ENCODE data around the gene TFDP2.

Gene TFDP2

DNA sequence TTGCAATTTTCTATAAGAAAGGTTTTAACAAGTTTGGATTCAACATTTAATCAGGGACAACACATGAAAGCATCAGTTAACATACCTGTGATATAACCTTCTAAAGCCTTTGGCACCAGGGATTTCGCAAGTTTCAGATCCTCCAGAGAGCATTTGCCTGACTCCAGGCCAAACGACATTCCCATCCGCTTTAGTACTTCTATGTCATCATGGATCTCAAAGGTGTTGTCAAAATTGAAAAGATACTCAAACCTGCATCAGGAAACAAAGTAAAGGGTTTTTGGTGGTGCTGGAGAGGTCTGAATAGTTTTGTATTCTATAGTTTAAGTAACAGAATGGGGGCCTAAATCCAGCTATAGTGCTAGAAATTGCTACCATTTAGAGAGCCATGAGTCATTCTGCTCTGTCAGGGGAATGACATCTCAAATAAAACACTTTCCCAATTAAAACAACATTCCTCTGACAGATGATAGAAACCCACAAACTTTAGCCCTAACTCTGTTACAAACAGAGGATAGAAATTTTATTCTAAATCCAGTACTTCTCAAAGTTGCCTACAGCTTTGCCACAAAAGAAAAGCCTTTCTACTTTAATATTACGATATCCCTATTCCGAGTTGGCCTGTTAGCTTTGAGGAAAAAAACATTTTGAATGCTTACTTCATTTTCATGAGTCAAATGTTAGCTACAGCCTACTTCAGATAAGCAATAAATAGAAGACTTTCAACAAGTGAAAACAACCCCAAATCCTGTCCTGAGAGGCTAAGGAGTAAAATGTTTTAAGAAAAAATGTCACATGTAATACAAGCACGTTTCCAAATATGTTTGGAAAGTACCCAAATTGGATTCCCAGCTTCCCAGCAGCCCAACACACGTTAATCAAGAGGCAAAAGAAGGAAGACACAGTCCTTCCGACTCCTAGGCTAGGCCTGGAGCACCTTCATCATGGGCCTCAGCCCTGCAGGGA is 189.5 kb downstream of the TFDP2 start:
- TF ChIP-seq, protein P1, sequence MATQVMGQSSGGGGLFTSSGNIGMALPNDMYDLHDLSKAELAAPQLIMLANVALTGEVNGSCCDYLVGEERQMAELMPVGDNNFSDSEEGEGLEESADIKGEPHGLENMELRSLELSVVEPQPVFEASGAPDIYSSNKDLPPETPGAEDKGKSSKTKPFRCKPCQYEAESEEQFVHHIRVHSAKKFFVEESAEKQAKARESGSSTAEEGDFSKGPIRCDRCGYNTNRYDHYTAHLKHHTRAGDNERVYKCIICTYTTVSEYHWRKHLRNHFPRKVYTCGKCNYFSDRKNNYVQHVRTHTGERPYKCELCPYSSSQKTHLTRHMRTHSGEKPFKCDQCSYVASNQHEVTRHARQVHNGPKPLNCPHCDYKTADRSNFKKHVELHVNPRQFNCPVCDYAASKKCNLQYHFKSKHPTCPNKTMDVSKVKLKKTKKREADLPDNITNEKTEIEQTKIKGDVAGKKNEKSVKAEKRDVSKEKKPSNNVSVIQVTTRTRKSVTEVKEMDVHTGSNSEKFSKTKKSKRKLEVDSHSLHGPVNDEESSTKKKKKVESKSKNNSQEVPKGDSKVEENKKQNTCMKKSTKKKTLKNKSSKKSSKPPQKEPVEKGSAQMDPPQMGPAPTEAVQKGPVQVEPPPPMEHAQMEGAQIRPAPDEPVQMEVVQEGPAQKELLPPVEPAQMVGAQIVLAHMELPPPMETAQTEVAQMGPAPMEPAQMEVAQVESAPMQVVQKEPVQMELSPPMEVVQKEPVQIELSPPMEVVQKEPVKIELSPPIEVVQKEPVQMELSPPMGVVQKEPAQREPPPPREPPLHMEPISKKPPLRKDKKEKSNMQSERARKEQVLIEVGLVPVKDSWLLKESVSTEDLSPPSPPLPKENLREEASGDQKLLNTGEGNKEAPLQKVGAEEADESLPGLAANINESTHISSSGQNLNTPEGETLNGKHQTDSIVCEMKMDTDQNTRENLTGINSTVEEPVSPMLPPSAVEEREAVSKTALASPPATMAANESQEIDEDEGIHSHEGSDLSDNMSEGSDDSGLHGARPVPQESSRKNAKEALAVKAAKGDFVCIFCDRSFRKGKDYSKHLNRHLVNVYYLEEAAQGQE (IDR thresholded peaks at IDR 0.05; ENCODE audit: insufficient replicate concordance, low read depth), result no peak
- no peak for DNase-seq (ENCODE audit: low read depth in 1 of 2, low spot score in 1 of 2)
- H3K4me3 ChIP-seq (replicated peaks; ENCODE audit: insufficient read depth, low read length), result no peak overlapping the region
- no peak overlapping the region for H3K27ac ChIP-seq (replicated peaks)
- no peaks in the 10 kb centered on the region for H3K27me3 ChIP-seq (ENCODE audit: insufficient read depth, poor library complexity, severe bottlenecking)

DNA sequence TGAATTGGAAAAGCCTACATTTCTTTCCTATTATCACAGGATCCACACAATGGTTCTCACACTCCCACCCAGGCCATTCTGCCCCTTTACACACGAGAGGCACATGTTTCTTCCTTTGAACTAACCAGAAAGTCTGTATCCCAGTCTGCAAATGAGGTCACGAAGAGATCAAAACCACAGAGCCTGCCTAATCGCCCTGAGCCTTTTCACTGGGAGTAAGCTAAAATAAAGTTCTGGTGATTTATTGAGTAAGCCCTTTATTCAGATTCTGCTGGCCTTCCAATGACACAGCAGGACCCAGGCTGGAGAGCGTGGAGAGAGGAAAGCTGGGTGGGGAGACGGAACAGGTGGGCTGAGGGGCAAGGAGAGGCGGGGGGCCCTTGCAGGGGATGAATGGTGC is 194.2 kb downstream of the TFDP2 start:
- no peak overlapping the region for H3K27ac ChIP-seq (replicated peaks)

DNA sequence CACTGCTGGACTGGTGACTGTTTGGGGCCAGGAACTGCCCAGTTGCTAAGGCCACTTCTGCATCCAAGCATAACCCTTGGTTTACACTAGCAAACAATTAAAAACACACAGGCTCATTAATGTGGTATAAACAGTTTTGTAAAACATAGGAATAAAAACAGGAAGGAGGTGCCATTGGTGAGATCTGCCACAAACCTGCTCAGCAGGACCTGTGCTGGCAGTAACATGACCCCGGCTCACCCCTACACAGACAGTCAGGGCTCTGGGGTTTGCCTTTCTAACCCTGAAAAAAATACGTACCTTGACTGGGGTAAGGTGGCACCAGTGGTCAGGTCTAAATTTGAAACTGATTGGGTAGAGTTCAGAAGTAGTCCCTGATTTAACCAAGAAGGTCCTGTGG is 196.7 kb downstream of the TFDP2 start:
- H3K27me3 ChIP-seq (ENCODE audit: insufficient read depth, poor library complexity, severe bottlenecking), result no peaks in the 10 kb centered on the region
- TF ChIP-seq GABPA (IDR thresholded peaks at IDR 0.05; ENCODE audit: low read depth) (no peak), POLR2AphosphoS5 (IDR thresholded peaks at IDR 0.05; ENCODE audit: low read depth) (no peak), SPI1 (IDR thresholded peaks at IDR 0.05; ENCODE audit: borderline replicate concordance, low read depth) (no peak)
- TF ChIP-seq, protein P2, sequence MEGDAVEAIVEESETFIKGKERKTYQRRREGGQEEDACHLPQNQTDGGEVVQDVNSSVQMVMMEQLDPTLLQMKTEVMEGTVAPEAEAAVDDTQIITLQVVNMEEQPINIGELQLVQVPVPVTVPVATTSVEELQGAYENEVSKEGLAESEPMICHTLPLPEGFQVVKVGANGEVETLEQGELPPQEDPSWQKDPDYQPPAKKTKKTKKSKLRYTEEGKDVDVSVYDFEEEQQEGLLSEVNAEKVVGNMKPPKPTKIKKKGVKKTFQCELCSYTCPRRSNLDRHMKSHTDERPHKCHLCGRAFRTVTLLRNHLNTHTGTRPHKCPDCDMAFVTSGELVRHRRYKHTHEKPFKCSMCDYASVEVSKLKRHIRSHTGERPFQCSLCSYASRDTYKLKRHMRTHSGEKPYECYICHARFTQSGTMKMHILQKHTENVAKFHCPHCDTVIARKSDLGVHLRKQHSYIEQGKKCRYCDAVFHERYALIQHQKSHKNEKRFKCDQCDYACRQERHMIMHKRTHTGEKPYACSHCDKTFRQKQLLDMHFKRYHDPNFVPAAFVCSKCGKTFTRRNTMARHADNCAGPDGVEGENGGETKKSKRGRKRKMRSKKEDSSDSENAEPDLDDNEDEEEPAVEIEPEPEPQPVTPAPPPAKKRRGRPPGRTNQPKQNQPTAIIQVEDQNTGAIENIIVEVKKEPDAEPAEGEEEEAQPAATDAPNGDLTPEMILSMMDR (IDR thresholded peaks at IDR 0.05; ENCODE audit: insufficient read depth, low read length), result no peak
- TF ChIP-seq, protein P1 (IDR thresholded peaks at IDR 0.05; ENCODE audit: insufficient replicate concordance, low read depth), result no peak
- H3K27ac ChIP-seq (replicated peaks), result no peak overlapping the region
- no peak for DNase-seq (ENCODE audit: low read depth in 1 of 2, low spot score in 1 of 2)
- H3K4me3 ChIP-seq (replicated peaks; ENCODE audit: insufficient read depth, low read length), result no peak overlapping the region

More for the DNA sequence above, 194.2 kb downstream of the TFDP2 start:
- TF ChIP-seq POLR2AphosphoS5 (IDR thresholded peaks at IDR 0.05; ENCODE audit: low read depth) (no peak), GABPA (IDR thresholded peaks at IDR 0.05; ENCODE audit: low read depth) (no peak), SPI1 (IDR thresholded peaks at IDR 0.05; ENCODE audit: borderline replicate concordance, low read depth) (no peak)
- TF ChIP-seq, protein P1 (IDR thresholded peaks at IDR 0.05; ENCODE audit: insufficient replicate concordance, low read depth), result no peak
- TF ChIP-seq, protein P2 (IDR thresholded peaks at IDR 0.05; ENCODE audit: insufficient read depth, low read length), result no peak
- H3K27me3 ChIP-seq (ENCODE audit: insufficient read depth, poor library complexity, severe bottlenecking), result no peaks in the 10 kb centered on the region
- no peak overlapping the region for H3K4me3 ChIP-seq (replicated peaks; ENCODE audit: insufficient read depth, low read length)
- no peak for DNase-seq (ENCODE audit: low read depth in 1 of 2, low spot score in 1 of 2)
